Measurements from ENCODE around the gene PRMT1. TPM values are rescaled to one million over a fixed set of nuclear protein-coding genes. Genes with fewer than 3 reads are reported as not detected.

Gene PRMT1
- total and polyA plus RNA-seq, 9 of the 15 experiments (the other 6 are each of a cell fraction or from before 2014, with no cell fraction given) = 13.3 to 464 (median 326) TPM

- TF ChIP-seq USF1 (CRISPR knock-in tag; IDR thresholded peaks at IDR 0.05) = peak; percentile 84
- no peak for TF ChIP-seq NCOR1 (IDR thresholded peaks at IDR 0.05)
- TF ChIP-seq ZNF143 (CRISPR knock-in tag; IDR thresholded peaks at IDR 0.05) = peak; percentile 97
- TF ChIP-seq MIER1 (IDR thresholded peaks at IDR 0.05; ENCODE audit: low read depth) = no peak
- no peak for TF ChIP-seq CBFA2T3 (IDR thresholded peaks at IDR 0.05)
- no peak; the same call in 1 of the 2 replicates for TF ChIP-seq CBX1 (IDR thresholded peaks at IDR 0.05; ENCODE audit: low read depth)
- no peak for TF ChIP-seq HIVEP1 (CRISPR knock-in tag; IDR thresholded peaks at IDR 0.05)
- TF ChIP-seq SRSF1 (IDR thresholded peaks at IDR 0.05; ENCODE audit: low read depth, low read length) = no peak
- TF ChIP-seq NFATC3 (IDR thresholded peaks at IDR 0.05) = no peak
- TF ChIP-seq HMG20A (CRISPR knock-in tag; conservative IDR thresholded peaks at IDR 0.05) = no peak
- TF ChIP-seq ZNF668 (CRISPR knock-in tag; IDR thresholded peaks at IDR 0.05) = no peak
- TF ChIP-seq GABPB2 (CRISPR knock-in tag; conservative IDR thresholded peaks at IDR 0.05) = no peak
- TF ChIP-seq FOXJ2 (tag; IDR thresholded peaks at IDR 0.05) = peak; percentile 82
- no peak for TF ChIP-seq ZNF696 (CRISPR knock-in tag; conservative IDR thresholded peaks at IDR 0.05)
- peak; percentile 86 for TF ChIP-seq E2F4 (CRISPR knock-in tag; IDR thresholded peaks at IDR 0.05; ENCODE audit: low read depth)
- TF ChIP-seq CREB1 (IDR thresholded peaks at IDR 0.05) = peak; percentile 96
- peak; percentile 97 for TF ChIP-seq CREB1 (CRISPR knock-in tag; IDR thresholded peaks at IDR 0.05)
- TF ChIP-seq NCOA4 (IDR thresholded peaks at IDR 0.05; ENCODE audit: partially characterized antibody) = no peak
- TF ChIP-seq NFIX (CRISPR knock-in tag; IDR thresholded peaks at IDR 0.05; ENCODE audit: low read depth) = no peak
- no peak for TF ChIP-seq TCF7L2 (IDR thresholded peaks at IDR 0.05; ENCODE audit: low read depth, low read length)
- TF ChIP-seq MTA2 (IDR thresholded peaks at IDR 0.05; ENCODE audit: low read depth) = peak; percentile 35; the same call in 1 of the 2 replicates
- TF ChIP-seq BRCA1 (IDR thresholded peaks at IDR 0.05) = no peak
- no peak for TF ChIP-seq BRCA1 (CRISPR knock-in tag; IDR thresholded peaks at IDR 0.05)
- no peak for TF ChIP-seq TRIM25 (IDR thresholded peaks at IDR 0.05; ENCODE audit: borderline replicate concordance)
- TF ChIP-seq E2F5 (CRISPR knock-in tag; IDR thresholded peaks at IDR 0.05) = no peak; the same call in 1 of the 2 replicates
- peak; percentile 79; the same call in 1 of the 2 replicates for TF ChIP-seq BACH1 (tag; IDR thresholded peaks at IDR 0.05)
- peak; percentile 37 to 78 for TF ChIP-seq TEAD1 (CRISPR knock-in tag; IDR thresholded peaks at IDR 0.05)
These were observed 35.2 kb upstream of the PRMT1 start, which contains the start of gene SCAF1 (continued) for GRCh38 chr19:49641688-49642491.
